GM06990 (cell line): ENCODE data around the gene LAPTM5.

Source experiments
- DNase-seq: peaks from one replicate; pipeline ENCODE4 v3.0.0-alpha.2; 2011; ENCODE audit not compliant: insufficient read length; ENCODE audit errors: extremely low read depth
- H3K27me3 ChIP-seq: replicated peaks from 2 replicates; pipeline ENCODE4 v1.6.0; 2011; ENCODE audit warnings: low read length; ENCODE audit not compliant: control insufficient read depth, insufficient read depth
- H3K36me3 ChIP-seq: 2 replicates; pipeline ENCODE4 v1.5.1; 2011; ENCODE audit warnings: low read length; ENCODE audit not compliant: control insufficient read depth, insufficient read depth
- H3K4me3 ChIP-seq: replicated peaks from 2 replicates; pipeline ENCODE4 v1.5.1; 2011; ENCODE audit warnings: low read depth, mild to moderate bottlenecking, control low read depth, low read length
- TF ChIP-seq, protein P1 (sequence below): IDR thresholded peaks from 2 replicates; pipeline ENCODE4 v1.5.1; 2011; ENCODE audit warnings: low read length, control low read depth, mild to moderate bottlenecking, inconsistent platforms; ENCODE audit not compliant: insufficient read depth, poor library complexity, severe bottlenecking

The LAPTM5 gene

DNA sequence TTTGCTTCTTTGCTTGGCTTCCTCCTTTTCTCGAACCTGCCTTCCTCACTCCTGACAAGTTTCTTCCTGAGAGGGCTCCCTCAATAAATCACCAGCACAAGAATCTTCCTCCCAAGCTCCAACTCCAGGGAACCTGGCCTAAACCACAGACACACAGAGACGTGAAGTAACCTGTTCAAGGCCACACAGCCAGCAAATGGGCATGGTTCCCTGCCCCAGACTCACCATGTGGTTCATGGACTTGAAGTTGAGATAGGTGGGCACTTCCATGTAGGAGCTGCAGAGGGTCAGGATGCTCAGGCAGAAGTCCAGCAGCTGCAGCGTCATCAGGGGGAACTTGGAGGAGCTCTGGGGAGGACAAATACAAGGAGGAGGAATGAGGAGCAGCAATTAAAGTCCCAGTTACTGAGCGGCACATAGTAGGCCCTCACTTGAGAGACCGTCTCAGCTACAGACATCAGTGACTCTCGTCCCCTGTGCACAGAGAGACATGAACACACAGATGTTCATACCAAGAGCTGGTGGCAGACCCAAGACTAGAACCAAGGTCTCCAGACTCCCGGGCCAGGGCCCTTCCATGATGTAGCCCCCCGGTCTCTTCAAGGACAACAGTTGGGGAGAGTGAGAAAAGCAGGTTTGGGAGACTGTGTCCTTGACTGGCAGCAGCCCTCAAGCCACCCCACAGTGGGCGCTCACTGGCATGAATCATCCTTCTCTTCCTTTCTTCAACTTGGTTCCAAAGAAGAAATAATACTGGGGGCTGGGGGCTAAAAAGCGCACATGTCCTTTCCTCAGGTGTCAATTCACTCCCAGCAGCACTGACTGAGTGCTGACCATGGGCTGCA, 18.6 kb downstream of the LAPTM5 start:
- no peak for DNase-seq
- TF ChIP-seq, protein P1, sequence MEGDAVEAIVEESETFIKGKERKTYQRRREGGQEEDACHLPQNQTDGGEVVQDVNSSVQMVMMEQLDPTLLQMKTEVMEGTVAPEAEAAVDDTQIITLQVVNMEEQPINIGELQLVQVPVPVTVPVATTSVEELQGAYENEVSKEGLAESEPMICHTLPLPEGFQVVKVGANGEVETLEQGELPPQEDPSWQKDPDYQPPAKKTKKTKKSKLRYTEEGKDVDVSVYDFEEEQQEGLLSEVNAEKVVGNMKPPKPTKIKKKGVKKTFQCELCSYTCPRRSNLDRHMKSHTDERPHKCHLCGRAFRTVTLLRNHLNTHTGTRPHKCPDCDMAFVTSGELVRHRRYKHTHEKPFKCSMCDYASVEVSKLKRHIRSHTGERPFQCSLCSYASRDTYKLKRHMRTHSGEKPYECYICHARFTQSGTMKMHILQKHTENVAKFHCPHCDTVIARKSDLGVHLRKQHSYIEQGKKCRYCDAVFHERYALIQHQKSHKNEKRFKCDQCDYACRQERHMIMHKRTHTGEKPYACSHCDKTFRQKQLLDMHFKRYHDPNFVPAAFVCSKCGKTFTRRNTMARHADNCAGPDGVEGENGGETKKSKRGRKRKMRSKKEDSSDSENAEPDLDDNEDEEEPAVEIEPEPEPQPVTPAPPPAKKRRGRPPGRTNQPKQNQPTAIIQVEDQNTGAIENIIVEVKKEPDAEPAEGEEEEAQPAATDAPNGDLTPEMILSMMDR, result no peak
- Histone ChIP-seq H3K36me3 (peaks cover 78% of the 10 kb centered on the region), H3K4me3 (no peak overlapping the region), H3K27me3 (no peaks in the 10 kb centered on the region)

DNA sequence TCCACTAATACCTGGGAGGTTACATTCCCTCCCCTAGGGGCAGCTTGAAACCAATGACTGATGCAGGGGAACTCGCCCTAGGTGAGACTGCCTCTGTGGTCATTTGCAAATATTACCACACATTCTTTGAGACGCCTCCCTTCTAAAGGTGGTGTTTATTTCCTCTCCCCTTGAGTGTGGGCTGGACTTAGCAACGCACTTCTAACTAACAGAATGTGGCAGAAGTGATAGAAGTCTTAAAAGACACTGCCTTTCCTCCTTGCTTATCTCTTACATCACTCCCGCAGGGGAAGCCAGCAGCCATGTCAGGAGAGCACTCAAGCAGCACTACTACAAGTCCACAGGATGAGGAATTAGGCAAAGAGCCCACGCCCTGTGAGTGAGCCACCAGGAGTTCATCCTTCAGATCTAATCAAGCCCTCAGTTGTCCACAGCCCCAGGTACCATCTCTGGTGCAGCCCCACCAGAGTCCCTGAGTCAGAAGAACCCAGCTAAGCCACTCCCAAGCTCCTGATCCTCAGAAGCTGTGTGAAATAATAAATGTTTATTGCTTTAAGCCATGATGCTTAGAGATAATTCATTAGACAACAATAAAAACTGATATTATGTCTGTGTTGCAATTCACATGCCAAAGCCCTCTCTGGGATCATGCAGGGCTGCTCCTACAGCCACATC, 19.4 kb downstream of the LAPTM5 start:
- TF ChIP-seq, protein P1, result no peak
- Histone ChIP-seq H3K4me3 (no peak overlapping the region), H3K27me3 (no peaks in the 10 kb centered on the region), H3K36me3 (peaks cover 81% of the 10 kb centered on the region)
- DNase-seq, result no peak

DNA sequence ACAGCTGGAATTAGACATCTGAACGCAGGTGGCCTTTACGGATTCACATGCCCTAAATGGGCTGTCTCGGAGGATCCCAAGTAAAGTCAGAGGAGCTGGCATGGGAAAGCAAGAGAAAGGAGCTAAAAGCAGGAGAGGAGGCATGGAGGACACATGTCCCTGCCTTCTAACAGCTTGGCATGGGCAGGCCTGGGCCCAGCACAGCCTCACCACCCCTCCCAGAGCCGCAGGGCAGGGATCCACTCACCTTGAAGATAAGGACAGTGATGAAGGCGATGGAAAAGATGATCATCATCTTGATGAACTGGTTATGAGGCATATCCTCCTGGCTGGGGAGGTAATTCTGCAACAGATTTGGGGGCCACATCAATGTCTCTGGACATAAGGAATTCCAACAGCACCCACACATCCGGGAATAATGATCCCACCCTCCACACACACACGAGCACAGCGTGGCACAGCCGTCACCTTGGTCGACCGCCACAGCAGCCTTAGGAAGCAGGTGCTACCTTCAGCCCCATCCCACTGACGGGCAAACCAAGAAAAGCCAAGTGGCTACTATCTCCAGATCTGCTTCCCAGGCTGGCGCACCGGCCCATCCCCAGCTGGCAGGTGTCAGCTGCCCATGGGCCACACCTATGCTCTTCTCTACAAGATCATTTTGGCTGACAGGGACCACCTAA, 20.1 kb downstream of the LAPTM5 start:
- no peak for DNase-seq
- H3K4me3 ChIP-seq, result no peak overlapping the region
- no peaks in the 10 kb centered on the region for H3K27me3 ChIP-seq
- H3K36me3 ChIP-seq, result peaks cover 79% of the 10 kb centered on the region
- TF ChIP-seq, protein P1, result no peak

DNA sequence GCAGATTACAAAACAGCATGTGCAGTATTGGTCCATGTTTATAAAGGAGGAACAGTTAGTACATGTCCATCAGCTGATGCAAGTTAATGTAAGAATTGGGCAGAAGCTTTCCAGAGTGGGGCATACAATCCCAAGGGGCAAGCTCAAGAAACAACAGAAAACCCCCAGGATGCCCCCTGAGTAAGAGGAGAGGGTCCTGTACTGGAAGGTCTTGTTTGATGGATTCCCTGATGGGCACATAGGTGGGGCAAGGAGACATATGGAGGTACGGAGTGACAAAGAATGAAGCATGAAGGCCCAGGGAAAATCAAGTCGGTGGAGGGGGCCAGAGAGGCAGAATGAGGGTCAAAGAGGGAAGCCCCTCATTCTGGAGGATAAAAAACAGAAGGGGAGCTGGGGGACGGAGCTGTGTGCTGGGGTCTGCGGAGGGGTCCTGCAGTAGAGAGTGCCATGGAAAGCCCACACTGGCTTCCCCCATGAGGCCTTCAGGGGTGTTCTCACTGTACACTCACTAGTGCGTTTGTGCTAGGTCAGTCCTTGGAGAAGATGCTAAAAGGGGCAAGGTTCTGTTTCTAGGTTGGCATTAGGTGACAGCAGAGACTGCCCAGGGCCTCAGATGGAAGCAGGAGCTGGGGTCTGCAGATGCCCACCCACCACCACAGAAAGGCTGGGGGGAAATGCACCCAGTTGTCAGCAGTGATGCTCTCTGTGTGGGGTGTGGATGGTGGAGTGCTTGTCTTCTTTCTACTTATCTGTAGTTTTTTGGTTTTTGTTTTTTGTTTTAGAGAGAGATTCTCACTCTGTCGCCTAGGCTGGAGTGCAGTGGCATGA, 21.7 kb downstream of the LAPTM5 start:
- DNase-seq, result no peak
- Histone ChIP-seq H3K36me3 (peaks cover 66% of the 10 kb centered on the region), H3K27me3 (no peaks in the 10 kb centered on the region), H3K4me3 (no peak overlapping the region)
- TF ChIP-seq, protein P1, result no peak

DNA sequence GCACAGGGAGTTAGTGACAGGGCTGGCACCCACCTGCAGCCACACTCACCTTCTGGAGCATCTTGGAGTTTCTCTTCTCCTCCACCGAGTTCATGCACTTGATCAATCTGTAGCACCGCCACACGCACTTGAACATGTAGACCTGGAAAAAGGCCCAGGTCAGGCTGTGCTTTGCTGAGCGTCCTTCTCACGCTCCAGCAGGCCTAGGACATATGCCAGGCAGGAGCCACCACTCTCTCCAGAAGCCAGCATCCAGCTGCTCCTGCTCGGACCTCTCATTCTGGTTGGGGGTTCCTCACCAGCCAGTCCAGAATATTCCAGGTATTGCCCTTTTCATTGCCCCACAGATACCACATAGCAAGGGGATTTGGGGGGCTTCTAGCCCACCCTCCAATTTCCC, 22.4 kb downstream of the LAPTM5 start:
- Histone ChIP-seq H3K27me3 (no peaks in the 10 kb centered on the region), H3K36me3 (peaks cover 62% of the 10 kb centered on the region), H3K4me3 (no peak overlapping the region)
- TF ChIP-seq, protein P1, result no peak
- DNase-seq, result no peak
